Transverse colon (tissue), 4 donors: ENCODE results near the gene KCNJ10.

Experiments used
- CTCF ChIP-seq, 5 experiments: fragments of 200-600 bp in 3 of 5; fragments of 450-650 bp in 2 of 5; sonication (generic) in 3 of 5; IDR thresholded peaks; 1 replicate in 2 of 5; 2 replicates in 3 of 5; pipeline ENCODE4 v1.5.1; 2016 to 2017; ENCODE audit warnings: antibody characterized with exemption in 5 of 5, inconsistent platforms in 3 of 5, mild to moderate bottlenecking in 2 of 5, moderate library complexity in 1 of 5
- EP300 ChIP-seq: sonication (generic); formaldehyde crosslinking; IDR thresholded peaks from one replicate; pipeline ENCODE4 v1.6.1; 2017; ENCODE audit warnings: antibody characterized with exemption, low read depth
- POLR2A ChIP-seq: fragments of 450-650 bp; IDR thresholded peaks from one replicate; pipeline ENCODE4 v1.6.1; 2016; ENCODE audit warnings: antibody characterized with exemption, mild to moderate bottlenecking, moderate library complexity
- POLR2AphosphoS5 ChIP-seq, 3 donors: sonication (generic); formaldehyde crosslinking; IDR thresholded peaks; one replicate each; pipeline ENCODE4 v1.6.1; 2016; ENCODE audit warnings: antibody characterized with exemption in 3 of 3

GRCh38 chr1:160107512-160107911 lies 37.6 kb upstream of the KCNJ10 start:
- TF ChIP-seq POLR2AphosphoS5 (IDR thresholded peaks at IDR 0.05) (no peak), CTCF (IDR thresholded peaks at IDR 0.05) (no peak), EP300 (no peak), POLR2A (no peak)
